Naive thymus-derived CD8-positive, alpha-beta T cell (primary cell): ENCODE measurements around the gene MAPK4. TPM values are rescaled to one million over a fixed set of nuclear protein-coding genes. Genes with fewer than 3 reads are reported as not detected.
"Not testable (repeated sequence)": the region's sequence is repeated elsewhere in the genome, so short reads cannot be mapped to it uniquely, and the experiment has no call there.

Source experiments
- ATAC-seq, 2 donors: fragments of 150-1000 bp; cut with Tn5 transposase in 1 of 2; sonication (Bioruptor Pico), chemical (Tn5 transposase) in 1 of 2; 1 replicate in 1 of 2; 2 replicates in 1 of 2; pipeline ENCODE4 v1.10.0; 2021; ENCODE audit warnings: mild to moderate bottlenecking in 2 of 2, moderate library complexity in 2 of 2
- POLR2A ChIA-PET: fragments of 350-600 bp; sonication (Branson Sonifier 250); formaldehyde crosslinking; loops from one replicate; lab custom pipeline; 2021; ENCODE audit warnings: antibody characterized with exemption; lab: Charles Lee
- DNase-seq, 10 donors: peaks; one replicate each; pipeline versions ENCODE4 v3.0.0 to v3.0.0-alpha.2; 2020 to 2022
- H3K27ac Mint-ChIP-seq, 10 donors: one replicate each; pipeline ENCODE4 v1.8.0; 2020 to 2022; ENCODE audit warnings: mild to moderate bottlenecking in 10 of 10, mixed read lengths in 10 of 10, moderate library complexity in 4 of 10, inconsistent platforms in 1 of 10
- H3K27me3 Mint-ChIP-seq, 5 donors: one replicate each; pipeline ENCODE4 v1.8.0; 2021 to 2022; ENCODE audit warnings: mixed read lengths in 5 of 5
- H3K36me3 Mint-ChIP-seq, 3 donors: one replicate each; pipeline ENCODE4 v1.8.0; 2020 to 2022; ENCODE audit warnings: mixed read lengths in 3 of 3, mild to moderate bottlenecking in 2 of 3, inconsistent platforms in 1 of 3
- H3K4me1 Mint-ChIP-seq, 4 donors: one replicate each; pipeline ENCODE4 v1.8.0; 2021 to 2022; ENCODE audit warnings: mixed read lengths in 4 of 4
- H3K4me3 Mint-ChIP-seq, 10 donors: one replicate each; pipeline ENCODE4 v1.8.0; 2020 to 2022; ENCODE audit warnings: mild to moderate bottlenecking in 10 of 10, mixed read lengths in 10 of 10, moderate library complexity in 6 of 10, inconsistent platforms in 1 of 10
- H3K9me3 Mint-ChIP-seq, 9 donors: one replicate each; pipeline ENCODE4 v1.8.0; 2020 to 2022; ENCODE audit warnings: mixed read lengths in 9 of 9, mild to moderate bottlenecking in 3 of 9, inconsistent platforms in 1 of 9, moderate library complexity in 1 of 9
- polyA plus RNA-seq, 3 donors: library from polyadenylated mRNA; unstranded; fragments of 300-500 nt; fragmentation: Illumina TruSeq; gene quantifications; one replicate each; pipeline ENCODE4 v1.2.3, GENCODE V29; 2021
- total RNA-seq, 8 experiments: library from RNA in 2 of 8; stranded (reverse) in 2 of 8; gene quantifications; one replicate each; pipeline ENCODE4 v1.2.3 and lab custom pipeline; 2021 to 2026

MAPK4 gene
- total and polyA plus RNA-seq, 5 experiments from 2014 or later: 0.39 TPM; not detected in 4

- POLR2A ChIA-PET: no interaction called here
- H3K4me3 Mint-ChIP-seq: no peak overlapping the region
- H3K27ac Mint-ChIP-seq: no peak overlapping the region
- H3K27me3 Mint-ChIP-seq: peaks cover 0 to 9% (median 7%) of the 10 kb centered on the region in 5 donors
- H3K4me1 Mint-ChIP-seq: no peaks in the 10 kb centered on the region
- DNase-seq (no peak), ATAC-seq (no peak)
- H3K9me3 Mint-ChIP-seq: no peaks in the 10 kb centered on the region
- H3K36me3 Mint-ChIP-seq: no peaks in the 10 kb centered on the region
Observed at GRCh38 chr18:50686409-50686808, 126.5 kb downstream of the MAPK4 start.

- no peaks in the 10 kb centered on the region for H3K4me1 Mint-ChIP-seq
- no peak for ATAC-seq
Observed at GRCh38 chr18:50687491-50687890, 127.6 kb downstream of the MAPK4 start.

GRCh38 chr18:50689578-50689977, 129.7 kb downstream of the MAPK4 start:
- H3K27me3 Mint-ChIP-seq: peaks cover 4 to 18% (median 11%) of the 10 kb centered on the region in 5 donors
- no peaks in the 10 kb centered on the region for H3K4me1 Mint-ChIP-seq
- H3K9me3 Mint-ChIP-seq: no peaks in the 10 kb centered on the region
- no peaks in the 10 kb centered on the region for H3K36me3 Mint-ChIP-seq
- DNase-seq (no peak), ATAC-seq (no peak)
- H3K4me3 Mint-ChIP-seq: no peak overlapping the region
- H3K27ac Mint-ChIP-seq: no peak overlapping the region
- POLR2A ChIA-PET: no interaction called here

More at GRCh38 chr18:50687491-50687890, 127.6 kb downstream of the MAPK4 start:
- Mint-ChIP-seq H3K36me3 (no peaks in the 10 kb centered on the region), H3K27ac (no peak overlapping the region), H3K4me3 (no peak overlapping the region), H3K27me3 (peaks cover 0 to 11% (median 8%) of the 10 kb centered on the region in 5 donors), H3K9me3 (no peaks in the 10 kb centered on the region)
- DNase-seq: no peak
- POLR2A ChIA-PET: no interaction called here

GRCh38 chr18:50694147-50694546, 134.3 kb downstream of the MAPK4 start:
- no peak for ATAC-seq
- H3K27ac Mint-ChIP-seq: no peak overlapping the region
- DNase-seq: no peak
- no peak overlapping the region for H3K4me3 Mint-ChIP-seq
- peaks cover 5 to 21% (median 13%) of the 10 kb centered on the region in 5 donors for H3K27me3 Mint-ChIP-seq
- no peaks in the 10 kb centered on the region for H3K4me1 Mint-ChIP-seq
- no peaks in the 10 kb centered on the region for H3K36me3 Mint-ChIP-seq
- H3K9me3 Mint-ChIP-seq: no peaks in the 10 kb centered on the region
- POLR2A ChIA-PET: no interaction called here

- Mint-ChIP-seq H3K27ac (peak overlapping the region in 1 of 10 donors; percentile 17), H3K9me3 (no peaks in the 10 kb centered on the region), H3K27me3 (peaks cover 5 to 21% (median 12%) of the 10 kb centered on the region in 5 donors), H3K4me1 (no peaks in the 10 kb centered on the region), H3K36me3 (no peaks in the 10 kb centered on the region), H3K4me3 (no peak overlapping the region)
- DNase-seq (no peak), ATAC-seq (no peak)
- POLR2A ChIA-PET: no interaction called here
Observed at GRCh38 chr18:50695431-50696176, 135.7 kb downstream of the MAPK4 start.

- Mint-ChIP-seq H3K9me3 (no peaks in the 10 kb centered on the region), H3K27me3 (peaks cover 5 to 21% (median 12%) of the 10 kb centered on the region in 5 donors), H3K4me3 (no peak overlapping the region), H3K27ac (no peak overlapping the region), H3K4me1 (no peaks in the 10 kb centered on the region), H3K36me3 (no peaks in the 10 kb centered on the region)
- ATAC-seq: no peak
- no peak for DNase-seq
- POLR2A ChIA-PET: no interaction called here
Observed at GRCh38 chr18:50696436-50696835, 136.5 kb downstream of the MAPK4 start.

GRCh38 chr18:50696929-50697328, 137.0 kb downstream of the MAPK4 start:
- H3K4me1 Mint-ChIP-seq: no peaks in the 10 kb centered on the region
- H3K4me3 Mint-ChIP-seq: no peak overlapping the region
- H3K9me3 Mint-ChIP-seq: no peaks in the 10 kb centered on the region
- DNase-seq (no peak), ATAC-seq (no peak)
- no peaks in the 10 kb centered on the region for H3K36me3 Mint-ChIP-seq
- H3K27me3 Mint-ChIP-seq: peaks cover 5 to 21% (median 12%) of the 10 kb centered on the region in 5 donors
- POLR2A ChIA-PET: no interaction called here
- H3K27ac Mint-ChIP-seq: peak overlapping the region in 1 of 10 donors; percentile 60

GRCh38 chr18:50697509-50697908, 137.6 kb downstream of the MAPK4 start:
- no peak for ATAC-seq
- Mint-ChIP-seq H3K27ac (no peak overlapping the region), H3K4me3 (no peak overlapping the region), H3K4me1 (no peaks in the 10 kb centered on the region), H3K36me3 (no peaks in the 10 kb centered on the region), H3K27me3 (peaks cover 5 to 21% (median 12%) of the 10 kb centered on the region in 5 donors), H3K9me3 (no peaks in the 10 kb centered on the region)
- DNase-seq: no peak
- POLR2A ChIA-PET: no interaction called here

GRCh38 chr18:50700245-50701165, 140.6 kb downstream of the MAPK4 start:
- no peak overlapping the region for H3K27ac Mint-ChIP-seq
- H3K9me3 Mint-ChIP-seq: no peaks in the 10 kb centered on the region
- no peaks in the 10 kb centered on the region for H3K4me1 Mint-ChIP-seq
- ATAC-seq (no peak), DNase-seq (no peak)
- peaks cover 0 to 3% (median 2%) of the 10 kb centered on the region in 5 donors for H3K27me3 Mint-ChIP-seq
- POLR2A ChIA-PET: no interaction called here
- H3K36me3 Mint-ChIP-seq: no peaks in the 10 kb centered on the region
- H3K4me3 Mint-ChIP-seq: no peak overlapping the region

GRCh38 chr18:50704357-50704940, 144.6 kb downstream of the MAPK4 start:
- ATAC-seq (no peak), DNase-seq (no peak)
- H3K4me3 Mint-ChIP-seq: no peak overlapping the region
- H3K9me3 Mint-ChIP-seq: no peaks in the 10 kb centered on the region
- no peak overlapping the region for H3K27ac Mint-ChIP-seq
- no peaks in the 10 kb centered on the region for H3K4me1 Mint-ChIP-seq
- POLR2A ChIA-PET: no interaction called here
- no peaks in the 10 kb centered on the region for H3K36me3 Mint-ChIP-seq
- H3K27me3 Mint-ChIP-seq: no peaks in the 10 kb centered on the region

GRCh38 chr18:50706199-50706598, 146.3 kb downstream of the MAPK4 start:
- no peak for ATAC-seq
- Mint-ChIP-seq H3K4me3 (no peak overlapping the region), H3K27ac (no peak overlapping the region), H3K27me3 (no peaks in the 10 kb centered on the region), H3K9me3 (no peaks in the 10 kb centered on the region), H3K4me1 (no peaks in the 10 kb centered on the region), H3K36me3 (no peaks in the 10 kb centered on the region)
- no peak for DNase-seq
- POLR2A ChIA-PET: interaction anchor here (0.7 kb wide), 1 partner anchor 943 kb away, joined by 3 read pairs; no protein-coding TSS in a partner anchor

GRCh38 chr18:50706651-50707050, 146.8 kb downstream of the MAPK4 start:
- Mint-ChIP-seq H3K27ac (no peak overlapping the region), H3K4me3 (no peak overlapping the region), H3K9me3 (no peaks in the 10 kb centered on the region), H3K4me1 (no peaks in the 10 kb centered on the region), H3K36me3 (no peaks in the 10 kb centered on the region), H3K27me3 (no peaks in the 10 kb centered on the region)
- DNase-seq: no peak
- no peak for ATAC-seq
- POLR2A ChIA-PET: no interaction called here

- H3K27ac Mint-ChIP-seq, H3K9me3 Mint-ChIP-seq, POLR2A ChIA-PET, DNase-seq, ATAC-seq, H3K27me3 Mint-ChIP-seq, H3K4me1 Mint-ChIP-seq, H3K4me3 Mint-ChIP-seq, H3K36me3 Mint-ChIP-seq: not testable (repeated sequence)
Observed at GRCh38 chr18:50707297-50707696, 147.4 kb downstream of the MAPK4 start.
